CD4-positive, alpha-beta T cell treated with Interleukin-1 beta for 1 hour (primary cell): ENCODE data around the gene CCDC80.
A peak's percentile ranks its signal among the peaks of the same experiment; 100 is the strongest.
"Not testable (repeated sequence)": the region's sequence is repeated elsewhere in the genome, so short reads cannot be mapped to it uniquely, and the experiment has no call there.

Experiments used
- DNase-seq, 2 donors: peaks; one replicate each; pipeline ENCODE4 v3.0.0-alpha.2; 2020 to 2022

Gene CCDC80

DNA sequence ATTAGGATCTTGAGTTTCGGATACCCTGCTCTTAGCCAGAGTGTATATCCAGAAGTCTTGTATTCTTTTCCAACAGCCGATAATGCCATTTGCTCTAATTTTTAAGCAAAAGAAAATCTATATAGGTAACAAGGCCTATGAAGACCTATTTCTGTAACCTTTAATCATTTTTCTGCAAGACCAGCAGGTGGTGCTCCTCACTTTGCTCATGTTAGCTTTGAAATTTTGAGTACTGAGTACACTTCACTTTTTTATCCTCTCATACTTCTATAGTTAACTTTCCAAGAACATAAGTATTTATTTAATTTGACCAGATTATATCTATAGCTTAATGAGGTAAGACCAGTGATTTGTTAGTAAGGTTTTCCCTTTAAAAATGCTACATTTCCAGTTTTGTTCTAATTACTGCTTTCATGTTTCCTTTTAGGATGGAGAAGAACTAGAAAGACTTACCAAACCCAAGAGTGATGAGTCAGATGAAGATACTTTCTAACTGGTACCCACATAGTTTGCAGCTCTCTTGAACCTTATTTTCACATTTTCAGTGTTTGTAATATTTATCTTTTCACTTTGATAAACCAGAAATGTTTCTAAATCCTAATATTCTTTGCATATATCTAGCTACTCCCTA lies 58.6 kb downstream of the CCDC80 start:
- DNase-seq = peak; percentile 14 to 32

- DNase-seq = no peak
These were observed 61.2 kb downstream of the CCDC80 start for GRCh38 chr3:112579697-112580096.

GRCh38 chr3:112579232-112579631 lies 61.7 kb downstream of the CCDC80 start:
- DNase-seq = peak in 1 of 2 donors; percentile 15

DNA sequence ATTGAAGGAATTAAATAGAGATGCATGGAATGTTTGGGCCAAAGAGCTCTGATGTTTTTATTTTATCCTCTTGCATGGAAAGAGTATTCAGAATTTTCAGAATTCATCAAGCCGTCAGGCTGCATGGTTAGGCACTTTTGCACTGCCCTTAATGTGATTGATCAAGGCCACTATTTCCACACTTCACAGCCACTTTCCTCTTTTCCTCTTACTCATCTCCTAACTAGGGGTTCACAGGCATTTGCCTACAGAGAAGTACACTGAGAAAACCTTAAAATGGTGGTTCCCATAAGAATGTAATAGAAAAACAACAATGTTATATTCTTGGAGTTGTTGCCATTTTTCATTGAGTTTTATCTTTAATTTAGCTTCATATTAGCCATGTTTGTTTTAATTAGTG lies 68.2 kb downstream of the CCDC80 start:
- DNase-seq = no peak

DNA sequence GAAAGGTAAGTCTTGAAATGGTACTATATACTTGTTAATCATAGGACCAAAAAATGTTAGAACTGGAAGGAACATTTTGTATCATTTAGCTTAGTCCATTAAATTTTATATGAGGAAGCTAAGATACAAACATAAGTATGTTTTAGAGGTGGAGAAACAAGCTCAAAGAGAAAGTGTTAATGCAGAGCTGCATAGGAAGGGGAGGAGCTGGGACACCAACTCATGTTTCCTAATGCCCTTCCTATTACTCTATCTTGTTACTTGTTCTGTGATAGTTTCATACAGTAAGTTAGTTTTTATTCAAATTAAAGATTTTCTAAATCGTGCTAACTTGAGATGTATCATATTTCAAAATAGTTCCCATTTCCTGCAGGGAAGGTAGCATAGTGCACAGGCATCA lies 71.7 kb downstream of the CCDC80 start:
- no peak for DNase-seq

- no peak for DNase-seq
These were observed 72.3 kb downstream of the CCDC80 start for GRCh38 chr3:112568642-112569041.

GRCh38 chr3:112564940-112565305 lies 76.0 kb downstream of the CCDC80 start:
- no peak for DNase-seq

DNA sequence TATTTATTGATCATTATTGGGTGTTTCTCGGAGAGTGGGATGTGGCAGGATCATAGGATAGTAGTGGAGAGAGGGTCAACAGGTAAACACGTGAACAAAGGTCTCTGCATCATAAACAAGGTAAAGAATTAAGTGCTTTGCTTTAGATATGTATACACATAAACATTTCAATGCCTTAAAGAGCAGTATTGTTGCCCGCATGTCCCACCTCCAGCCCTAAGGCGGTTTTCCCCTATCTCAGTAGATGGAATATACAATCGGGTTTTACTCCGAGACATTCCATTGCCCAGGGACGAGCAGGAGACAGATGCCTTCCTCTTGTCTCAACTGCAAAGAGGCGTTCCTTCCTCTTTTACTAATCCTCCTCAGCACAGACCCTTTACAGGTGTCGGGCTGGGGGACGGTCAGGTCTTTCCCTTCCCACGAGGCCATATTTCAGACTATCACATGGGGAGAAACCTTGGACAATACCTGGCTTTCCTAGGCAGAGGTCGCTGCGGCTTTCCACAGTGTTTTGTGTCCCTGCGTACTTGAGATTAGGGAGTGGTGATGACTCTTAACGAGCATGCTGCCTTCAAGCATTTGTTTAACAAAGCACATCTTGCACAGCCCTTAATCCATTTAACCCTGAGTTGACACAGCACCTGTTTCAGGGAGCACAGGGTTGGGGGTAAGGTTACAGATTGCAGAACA lies 76.5 kb downstream of the CCDC80 start:
- not testable (repeated sequence) for DNase-seq

- peak; percentile 98 to 99 for DNase-seq
These were observed 79.0 kb downstream of the CCDC80 start, which contains the start of the genes ATG3 and SLC35A5 for GRCh38 chr3:112561734-112562529. Gene ATG3 (minus strand): TSS chr3:112561962. CDS start chr3:112561528, 434 bp downstream. Gene SLC35A5 (plus strand): TSS chr3:112562045. CDS start chr3:112563404, 1,359 bp downstream.

- DNase-seq = no peak
These were observed 79.5 kb downstream of the CCDC80 start for GRCh38 chr3:112561484-112561733.

DNA sequence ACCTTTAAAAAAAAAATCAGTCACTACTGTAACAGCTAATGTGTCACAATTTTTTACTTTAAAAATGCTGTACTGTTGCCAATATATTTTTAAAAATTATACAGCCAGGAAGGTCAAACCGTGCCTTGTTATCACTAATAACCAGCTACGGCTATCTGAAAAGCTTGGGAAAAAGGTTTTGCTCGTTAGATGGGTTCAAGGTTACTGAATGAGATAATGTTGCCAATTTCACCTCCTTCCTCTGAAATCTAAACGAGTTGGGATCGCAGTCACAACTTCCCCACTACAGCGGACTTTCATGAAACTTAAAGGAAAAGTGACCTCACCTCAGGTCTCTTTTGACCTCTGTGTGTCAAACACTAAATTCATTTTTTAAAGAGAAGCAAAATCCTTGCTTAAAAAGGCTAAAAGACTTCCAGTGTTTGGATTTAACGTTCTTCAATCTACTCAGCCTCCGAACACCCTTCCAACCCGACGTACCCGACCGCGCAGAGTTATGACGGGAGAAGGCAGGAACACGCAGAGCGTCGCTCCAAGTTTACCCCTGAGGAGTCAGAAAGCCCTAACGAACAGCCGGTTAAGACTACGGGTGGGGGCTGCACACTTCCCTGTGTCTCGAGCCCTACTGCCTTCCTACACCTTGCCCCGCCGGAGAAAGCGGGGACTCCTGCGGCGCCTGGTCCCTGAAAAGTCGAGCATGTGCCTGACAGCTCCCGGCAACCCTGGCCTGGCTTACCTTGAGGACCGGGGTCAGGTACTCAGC lies 80.0 kb downstream of the CCDC80 start:
- DNase-seq = peak; percentile 62

GRCh38 chr3:112560307-112560706 lies 80.6 kb downstream of the CCDC80 start:
- no peak for DNase-seq

DNA sequence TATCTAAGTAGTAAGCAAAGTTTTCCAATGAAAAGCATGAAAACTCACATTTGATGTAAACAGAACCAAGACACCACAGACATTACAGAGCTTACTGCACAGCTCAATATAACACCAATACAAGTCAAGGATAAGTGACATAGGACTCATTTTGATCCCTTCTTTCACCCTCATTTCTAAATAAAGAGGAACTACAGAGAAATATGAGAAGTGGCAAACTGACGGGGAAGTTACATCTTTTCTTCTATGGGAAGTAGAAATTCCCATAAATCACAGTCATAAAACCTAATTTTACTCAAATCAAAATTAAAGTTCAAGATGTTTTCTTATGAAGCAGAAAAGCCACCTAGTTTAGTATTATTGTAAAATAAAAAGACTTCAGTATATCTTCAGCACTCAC lies 83.0 kb downstream of the CCDC80 start:
- DNase-seq = no peak

- DNase-seq = no peak
These were observed 85.3 kb downstream of the CCDC80 start for GRCh38 chr3:112555535-112556170.

GRCh38 chr3:112550859-112551258 lies 90.1 kb downstream of the CCDC80 start:
- DNase-seq = no peak
